GM20000 (cell line): ENCODE results near the gene ANAPC1.
A peak's percentile ranks its signal among the peaks of the same experiment; 100 is the strongest.
"Not testable (repeated sequence)": the region's sequence is repeated elsewhere in the genome, so short reads cannot be mapped to it uniquely, and the experiment has no call there.

Source experiments
- DNase-seq: peaks from one replicate; pipeline ENCODE4 v3.0.0; 2012; ENCODE audit warnings: low spot score
- CTCF ChIP-seq: IDR thresholded peaks from 2 replicates; pipeline ENCODE4 v1.5.1; 2012; ENCODE audit warnings: mild to moderate bottlenecking, control low read depth; ENCODE audit errors: extremely low read depth, missing control alignments

The ANAPC1 gene

GRCh38 chr2:111747410-111748115 lies 136.4 kb downstream of the ANAPC1 start:
- not testable (repeated sequence) for DNase-seq

- DNase-seq, result not testable (repeated sequence)
Observed at GRCh38 chr2:111744751-111745150, 139.2 kb downstream of the ANAPC1 start.

GRCh38 chr2:111741517-111741916 lies 142.5 kb downstream of the ANAPC1 start:
- not testable (repeated sequence) for DNase-seq

GRCh38 chr2:111735838-111736721 lies 147.9 kb downstream of the ANAPC1 start:
- DNase-seq, result not testable (repeated sequence)

- DNase-seq, result not testable (repeated sequence)
Observed at GRCh38 chr2:111735420-111735819, 148.6 kb downstream of the ANAPC1 start.

- DNase-seq, result not testable (repeated sequence)
Observed at GRCh38 chr2:111729812-111730458, 154.1 kb downstream of the ANAPC1 start.

- not testable (repeated sequence) for DNase-seq
Observed at GRCh38 chr2:111727611-111728110, 156.3 kb downstream of the ANAPC1 start.

GRCh38 chr2:111725742-111726141 lies 158.3 kb downstream of the ANAPC1 start:
- peak; percentile 15 for TF ChIP-seq CTCF
- not testable (repeated sequence) for DNase-seq

GRCh38 chr2:111719610-111720009 lies 164.4 kb downstream of the ANAPC1 start:
- not testable (repeated sequence) for DNase-seq
